Loucy (cell line): Measurements from ENCODE around the gene FBH1.

Experiments used
- H2AFZ ChIP-seq: fragments of 200-600 bp; sonication (generic); 2 replicates; pipeline ENCODE4 v1.6.0; 2016; ENCODE audit warnings: antibody characterized with exemption, mild to moderate bottlenecking, low read length, moderate library complexity
- H3F3A ChIP-seq: fragments of 200-600 bp; 2 replicates; pipeline ENCODE4 v1.6.0; 2016; ENCODE audit warnings: antibody characterized with exemption, low read depth, mild to moderate bottlenecking
- H3K27me3 ChIP-seq: fragments of 200-600 bp; sonication (generic); 2 replicates; pipeline ENCODE4 v1.6.1; 2014; ENCODE audit warnings: low read length, mild to moderate bottlenecking; ENCODE audit not compliant: insufficient read depth, poor library complexity, severe bottlenecking
- H3K36me3 ChIP-seq: fragments of 200-600 bp; sonication (generic); 2 replicates; pipeline ENCODE4 v1.6.1; 2016; ENCODE audit warnings: low read length; ENCODE audit not compliant: insufficient read depth
- H3K4me1 ChIP-seq: fragments of 200-600 bp; sonication (generic); 2 replicates; pipeline ENCODE4 v1.5.1; 2014; ENCODE audit warnings: low read length, mild to moderate bottlenecking; ENCODE audit not compliant: insufficient read depth, poor library complexity, severe bottlenecking
- H3K4me2 ChIP-seq: fragments of 200-600 bp; sonication (generic); 2 replicates; pipeline ENCODE4 v1.6.0; 2014; ENCODE audit warnings: antibody characterized with exemption, low read length, low read depth, mild to moderate bottlenecking; ENCODE audit not compliant: poor library complexity, severe bottlenecking
- H3K4me3 ChIP-seq: fragments of 200-600 bp; sonication (generic); 2 replicates; pipeline ENCODE4 v1.5.1; 2014; ENCODE audit warnings: low read length, mild to moderate bottlenecking, mixed read lengths; ENCODE audit not compliant: poor library complexity, severe bottlenecking
- H3K79me2 ChIP-seq: fragments of 200-600 bp; sonication (generic); 2 replicates; pipeline ENCODE4 v1.6.1; 2014; ENCODE audit warnings: low read length; ENCODE audit not compliant: insufficient read depth
- H3K9ac ChIP-seq: fragments of 200-600 bp; sonication (generic); 2 replicates; pipeline ENCODE4 v1.6.0; 2014; ENCODE audit warnings: mild to moderate bottlenecking, low read depth, low read length, moderate library complexity; ENCODE audit not compliant: poor library complexity, severe bottlenecking
- H3K9me2 ChIP-seq: fragments of 200-600 bp; sonication (generic); replicated peaks from 2 replicates; pipeline ENCODE4 v1.6.1; 2016; ENCODE audit warnings: low read depth, low read length, mixed read lengths
- H3K9me3 ChIP-seq: fragments of 200-600 bp; sonication (generic); 2 replicates; pipeline ENCODE4 v1.6.1; 2014; ENCODE audit warnings: mild to moderate bottlenecking, antibody characterized with exemption, low read length, low read depth; ENCODE audit not compliant: insufficient read depth
- H4K20me1 ChIP-seq: fragments of 200-600 bp; sonication (generic); 2 replicates; pipeline ENCODE4 v1.6.0; 2014; ENCODE audit warnings: antibody characterized with exemption, low read length, mild to moderate bottlenecking; ENCODE audit not compliant: insufficient read depth, poor library complexity, severe bottlenecking
- CTCF ChIP-seq: fragments of 200-600 bp; sonication (generic); conservative IDR thresholded peaks from 2 replicates; pipeline ENCODE4 v1.5.1; 2014; ENCODE audit warnings: mild to moderate bottlenecking, antibody characterized with exemption, low read length
- EZH2phosphoT487 ChIP-seq: fragments of 200-600 bp; IDR thresholded peaks from 2 replicates; pipeline ENCODE4 v1.6.1; 2018; ENCODE audit warnings: antibody characterized with exemption, mild to moderate bottlenecking, moderate library complexity, borderline replicate concordance

Gene FBH1

GRCh38 chr10:5951167-5951711 lies 61.2 kb downstream of the FBH1 start:
- TF ChIP-seq EZH2phosphoT487 (no peak), CTCF (no peak)
- Histone ChIP-seq H2AFZ (no peak overlapping the region), H3K4me3 (no peak overlapping the region), H3K9ac (no peak overlapping the region), H3K36me3 (no peaks in the 10 kb centered on the region), H3F3A (no peaks in the 10 kb centered on the region), H3K27me3 (no peaks in the 10 kb centered on the region), H3K79me2 (no peaks in the 10 kb centered on the region), H3K4me1 (no peaks in the 10 kb centered on the region), H3K9me2 (no peaks in the 10 kb centered on the region), H3K4me2 (no peak overlapping the region), H3K9me3 (no peaks in the 10 kb centered on the region), H4K20me1 (no peaks in the 10 kb centered on the region)

GRCh38 chr10:5951721-5952407 lies 61.8 kb downstream of the FBH1 start:
- Histone ChIP-seq H3F3A (no peaks in the 10 kb centered on the region), H2AFZ (no peak overlapping the region), H3K4me3 (no peak overlapping the region), H3K36me3 (no peaks in the 10 kb centered on the region), H3K27me3 (no peaks in the 10 kb centered on the region), H4K20me1 (no peaks in the 10 kb centered on the region), H3K9me2 (no peaks in the 10 kb centered on the region), H3K4me1 (no peaks in the 10 kb centered on the region), H3K79me2 (no peaks in the 10 kb centered on the region), H3K9ac (no peak overlapping the region), H3K9me3 (no peaks in the 10 kb centered on the region), H3K4me2 (no peak overlapping the region)
- TF ChIP-seq EZH2phosphoT487 (no peak), CTCF (no peak)

GRCh38 chr10:5952731-5953385 lies 62.8 kb downstream of the FBH1 start:
- H3K4me3 ChIP-seq: no peak overlapping the region
- no peak for TF ChIP-seq EZH2phosphoT487
- no peak for TF ChIP-seq CTCF
- no peaks in the 10 kb centered on the region for H3K9me2 ChIP-seq
- H3K79me2 ChIP-seq: no peaks in the 10 kb centered on the region
- no peaks in the 10 kb centered on the region for H3K27me3 ChIP-seq
- H3F3A ChIP-seq: no peaks in the 10 kb centered on the region
- H3K4me1 ChIP-seq: no peaks in the 10 kb centered on the region
- H2AFZ ChIP-seq: no peak overlapping the region
- H3K4me2 ChIP-seq: no peak overlapping the region
- no peak overlapping the region for H3K9ac ChIP-seq
- no peaks in the 10 kb centered on the region for H4K20me1 ChIP-seq
- H3K36me3 ChIP-seq: no peaks in the 10 kb centered on the region
- H3K9me3 ChIP-seq: no peaks in the 10 kb centered on the region
